Spleen (tissue), 7 donors: ENCODE measurements around the gene COPS9.

Source experiments
- CTCF ChIP-seq, 11 experiments: fragments of 200-600 bp in 7 of 11; fragments of 450-650 bp in 4 of 11; sonication (generic) in 4 of 11; IDR thresholded peaks in 8 of 11; conservative IDR thresholded peaks in 3 of 11; 1 replicate in 7 of 11; 2 replicates in 4 of 11; pipeline versions ENCODE4 v1.4.0 to v1.8.0; 2016 to 2021; ENCODE audit warnings: antibody characterized with exemption in 11 of 11, inconsistent platforms in 4 of 11, mild to moderate bottlenecking in 1 of 11
- POLR2A ChIP-seq, 3 donors: fragments of 450-650 bp; IDR thresholded peaks; one replicate each; pipeline ENCODE4 v1.5.1; 2017; ENCODE audit warnings: antibody characterized with exemption in 3 of 3, mild to moderate bottlenecking in 1 of 3
- POLR2AphosphoS5 ChIP-seq, 3 donors: sonication (generic); formaldehyde crosslinking; IDR thresholded peaks; one replicate each; pipeline ENCODE4 v1.5.1; 2017; ENCODE audit warnings: antibody characterized with exemption in 3 of 3
- donor health status: DM: no; HTN: no; CAD: no; lungs with moderate emphysema.
- donor health status: DM: no; HTN: no; CAD: no.
- donor health status: DM: no; HTN: no; CAD: no.

GRCh38 chr2:240133401-240133800 is 2.7 kb downstream of the COPS9 start:
- TF ChIP-seq CTCF (IDR thresholded peaks at IDR 0.05 in 8 of 11, conservative IDR thresholded peaks at IDR 0.05 in 3 of 11) (no peak), POLR2AphosphoS5 (IDR thresholded peaks at IDR 0.05) (no peak), POLR2A (IDR thresholded peaks at IDR 0.05) (no peak)
